GM19438 (cell line): ENCODE results near the gene TTN.
A peak's percentile ranks its signal among the peaks of the same experiment; 100 is the strongest.

Source experiments
- ATAC-seq: cut with Tn5 transposase; IDR thresholded peaks from one replicate; pipeline ENCODE4 v1.9.1; 2021; ENCODE audit warnings: low read depth; ENCODE audit not compliant: unreplicated experiment

The TTN gene

GRCh38 chr2:178510384-178510783 lies 296.8 kb downstream of the TTN start:
- ATAC-seq = no peak

- ATAC-seq = no peak
These were observed 298.6 kb downstream of the TTN start for GRCh38 chr2:178508646-178509045.

- ATAC-seq = no peak
These were observed 300.3 kb downstream of the TTN start for GRCh38 chr2:178506949-178507348.

GRCh38 chr2:178506524-178506923 lies 300.7 kb downstream of the TTN start:
- ATAC-seq = no peak

GRCh38 chr2:178506101-178506500 lies 301.1 kb downstream of the TTN start:
- no peak for ATAC-seq

GRCh38 chr2:178502751-178503150 lies 304.5 kb downstream of the TTN start:
- no peak for ATAC-seq

GRCh38 chr2:178499640-178500039 lies 307.6 kb downstream of the TTN start:
- ATAC-seq = no peak

GRCh38 chr2:178498137-178498536 lies 309.1 kb downstream of the TTN start:
- ATAC-seq = no peak

GRCh38 chr2:178496049-178496448 lies 311.2 kb downstream of the TTN start:
- no peak for ATAC-seq

GRCh38 chr2:178491612-178492011 lies 315.6 kb downstream of the TTN start:
- no peak for ATAC-seq

GRCh38 chr2:178485356-178485755 lies 321.9 kb downstream of the TTN start:
- no peak for ATAC-seq

GRCh38 chr2:178484245-178485041 lies 322.8 kb downstream of the TTN start:
- no peak for ATAC-seq

- peak; percentile 19 for ATAC-seq
These were observed 324.8 kb downstream of the TTN start for GRCh38 chr2:178482437-178482836.

- peak; percentile 64 for ATAC-seq
These were observed 326.7 kb downstream of the TTN start, which contains the start of gene PLEKHA3 for GRCh38 chr2:178480227-178481181. Gene PLEKHA3 (plus strand): TSS chr2:178480457. CDS start chr2:178480870, 413 bp downstream.

- no peak for ATAC-seq
These were observed 327.4 kb downstream of the TTN start for GRCh38 chr2:178479758-178480226.

GRCh38 chr2:178479275-178479616 lies 328.0 kb downstream of the TTN start:
- no peak for ATAC-seq

- ATAC-seq = peak; percentile 42
These were observed 328.6 kb downstream of the TTN start, which contains the start of gene FKBP7 for GRCh38 chr2:178478439-178479274. Gene FKBP7 (minus strand): TSS chr2:178478600. CDS start chr2:178478499, 101 bp downstream.

GRCh38 chr2:178478130-178478438 lies 329.1 kb downstream of the TTN start:
- no peak for ATAC-seq

- ATAC-seq = no peak
These were observed 329.6 kb downstream of the TTN start for GRCh38 chr2:178477443-178478129.

- no peak for ATAC-seq
These were observed 330.7 kb downstream of the TTN start for GRCh38 chr2:178476477-178476876.
